Activated CD4-positive, CD25-positive, alpha-beta regulatory T cell treated with anti-CD3 and anti-CD28 coated beads, Interleukin-2, amount 50 U/mL, for 72 hours (primary cell): Measurements from ENCODE around the gene DDIT4L.
"Not testable (repeated sequence)": the region's sequence is repeated elsewhere in the genome, so short reads cannot be mapped to it uniquely, and the experiment has no call there.

Source experiments
- DNase-seq: peaks from one replicate; pipeline ENCODE4 v3.0.0; 2021

DDIT4L gene

GRCh38 chr4:100165809-100166208, 24.5 kb downstream of the DDIT4L start:
- DNase-seq: no peak

DNA sequence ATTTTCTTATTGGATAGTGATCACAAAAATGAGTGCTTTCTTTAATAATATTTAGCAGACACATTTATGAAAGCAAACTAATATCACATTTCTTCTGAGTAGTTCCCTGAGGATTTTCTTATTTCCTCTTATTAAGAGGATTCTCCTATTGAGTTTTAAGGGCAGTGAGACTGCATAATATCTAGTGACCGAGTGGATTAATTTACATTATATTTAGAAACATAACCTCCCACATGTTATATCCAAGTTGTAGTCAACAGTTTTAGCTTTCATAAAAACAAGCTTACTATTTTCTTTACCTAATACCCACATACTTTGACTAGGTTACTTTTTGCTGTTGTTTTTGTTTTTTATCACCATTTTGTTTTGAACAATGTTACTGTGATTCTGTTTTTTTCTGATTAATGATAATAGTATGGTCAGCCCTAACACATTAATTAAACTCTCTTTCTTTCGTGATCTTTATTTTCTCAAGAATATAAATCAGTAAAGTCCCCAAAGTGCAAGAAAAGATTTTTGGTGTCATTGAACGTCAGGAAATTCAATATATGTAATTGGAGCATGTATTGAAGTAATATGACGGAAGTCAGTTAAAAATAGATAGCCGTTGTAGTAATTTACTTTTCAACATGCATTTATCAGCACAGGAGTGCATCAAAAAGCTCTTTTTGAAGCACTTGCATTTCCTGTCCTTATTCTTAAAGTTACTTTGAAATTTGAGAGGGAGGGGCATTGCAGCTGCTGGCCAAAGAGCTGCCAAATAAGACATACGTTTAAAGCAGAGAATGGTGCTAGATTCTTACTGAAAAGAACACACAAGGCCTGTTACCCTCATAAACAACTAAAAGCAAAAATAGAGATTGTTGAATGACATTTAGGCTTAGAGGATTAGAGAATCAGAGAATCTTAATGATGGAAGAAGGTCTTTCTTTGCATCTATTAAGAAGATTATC, 25.2 kb downstream of the DDIT4L start:
- no peak for DNase-seq

GRCh38 chr4:100162027-100162685, 28.1 kb downstream of the DDIT4L start:
- DNase-seq: no peak

DNA sequence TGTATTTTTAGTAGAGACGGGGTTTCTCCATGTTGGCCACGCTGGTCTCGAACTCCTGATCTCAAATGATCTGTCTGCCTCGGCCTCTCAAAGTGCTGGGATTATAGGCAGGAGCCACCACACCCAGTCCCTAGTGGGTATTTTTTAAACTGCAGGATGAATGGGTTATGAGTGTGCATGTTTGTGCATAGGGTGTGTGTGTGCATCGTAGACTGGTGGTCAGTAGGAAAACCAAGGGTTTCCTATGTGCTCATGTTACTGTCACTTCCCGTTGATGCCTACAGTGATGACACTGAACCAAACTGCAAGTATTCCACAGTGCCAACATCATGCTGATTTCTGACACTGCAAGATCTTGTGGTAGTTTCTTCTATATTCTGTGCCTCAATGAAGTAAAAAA, 41.1 kb downstream of the DDIT4L start:
- no peak for DNase-seq

GRCh38 chr4:100147684-100148083, 42.6 kb downstream of the DDIT4L start:
- DNase-seq: no peak

DNA sequence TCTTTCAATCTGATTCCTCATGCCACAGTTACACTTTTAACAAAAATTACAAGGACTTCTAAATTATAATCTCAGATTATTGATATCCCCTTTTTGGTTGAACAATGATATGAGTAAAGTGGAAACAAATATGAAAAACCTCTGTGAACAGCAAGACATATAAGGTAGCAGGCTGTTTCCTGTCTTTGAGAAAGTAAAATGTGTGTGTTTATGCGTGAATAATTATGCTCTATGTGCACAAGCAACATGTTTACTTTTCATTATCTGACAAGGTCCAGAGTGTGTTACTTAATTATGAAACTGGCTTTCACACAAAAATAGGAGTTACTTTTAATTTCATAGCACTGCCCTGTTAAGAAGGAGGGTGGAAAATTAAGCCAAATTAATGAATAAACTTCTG, 43.1 kb downstream of the DDIT4L start:
- DNase-seq: no peak

- DNase-seq: no peak
Measured at GRCh38 chr4:100146756-100147155, 43.5 kb downstream of the DDIT4L start.

- DNase-seq: not testable (repeated sequence)
Measured at GRCh38 chr4:100137320-100137719, 52.9 kb downstream of the DDIT4L start.
